ENCODE measurements around the gene KCNH1.

Gene KCNH1

DNA sequence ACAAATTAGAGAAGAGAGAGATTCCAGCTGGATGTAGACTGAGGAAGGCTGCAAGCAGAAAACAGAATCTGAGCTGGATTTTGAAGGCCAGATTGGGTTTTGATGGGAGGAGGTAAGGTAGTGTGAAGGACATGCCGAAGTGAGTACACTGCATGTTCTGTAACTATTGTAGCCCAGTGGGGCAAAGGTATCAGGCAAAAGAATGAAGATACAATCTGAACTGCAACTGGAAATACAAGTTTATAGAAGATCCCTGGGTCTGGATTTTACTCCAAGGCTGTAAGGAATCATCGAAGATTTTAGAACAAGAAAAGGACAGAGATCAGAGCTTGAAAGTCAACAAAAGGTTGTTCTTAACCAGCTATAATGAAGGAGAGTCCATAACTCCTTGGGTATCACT, 382.0 kb downstream of the KCNH1 start:
- intact Hi-C loops (cut with DNase I): no loop called here
- no peak for DNase-seq

DNA sequence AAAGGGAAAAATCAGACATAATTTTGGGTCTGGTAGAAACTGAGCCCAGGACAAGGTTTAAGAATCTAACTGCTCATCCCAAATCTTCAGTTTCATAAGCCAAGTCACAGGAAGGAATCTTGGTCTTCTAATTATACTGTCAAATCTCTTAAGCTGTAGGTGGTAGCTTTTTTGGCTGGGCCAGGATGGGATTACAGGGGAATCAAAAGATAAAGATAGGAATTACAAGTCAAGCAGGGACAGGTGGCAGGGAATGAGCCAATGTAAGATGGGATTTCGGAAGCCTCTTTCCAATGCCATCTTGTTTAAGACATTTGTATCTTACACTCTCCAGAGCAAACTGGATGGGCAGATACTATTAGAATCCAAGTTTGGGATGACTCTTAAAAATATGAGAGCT, 383.5 kb downstream of the KCNH1 start:
- DNase-seq: peak in 7 of 42 donors; percentile 17 to 67 (median 50)
- intact Hi-C loops (cut with DNase I): no loop called here

DNA sequence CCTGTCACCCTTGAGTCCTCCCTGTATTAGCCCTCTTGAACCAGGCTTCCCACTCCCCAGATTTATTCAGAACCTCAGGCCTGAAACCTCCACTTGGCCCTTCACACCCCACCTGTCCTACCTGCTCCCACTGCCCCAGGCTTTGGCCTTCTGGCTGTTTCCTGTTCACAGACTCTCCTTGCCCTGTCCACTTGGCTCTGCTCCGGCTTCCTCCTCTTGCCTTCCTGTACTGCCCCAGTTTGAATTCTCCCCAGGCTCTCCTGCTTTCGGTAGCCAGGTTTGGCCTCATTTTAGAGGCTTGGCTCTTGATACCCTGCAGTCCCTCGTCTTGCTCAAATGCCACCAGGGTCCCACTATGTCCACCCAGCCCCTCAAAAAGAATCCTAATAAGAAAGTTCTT, 385.2 kb downstream of the KCNH1 start:
- intact Hi-C loops (cut with DNase I): no loop called here
- no peak for DNase-seq

DNA sequence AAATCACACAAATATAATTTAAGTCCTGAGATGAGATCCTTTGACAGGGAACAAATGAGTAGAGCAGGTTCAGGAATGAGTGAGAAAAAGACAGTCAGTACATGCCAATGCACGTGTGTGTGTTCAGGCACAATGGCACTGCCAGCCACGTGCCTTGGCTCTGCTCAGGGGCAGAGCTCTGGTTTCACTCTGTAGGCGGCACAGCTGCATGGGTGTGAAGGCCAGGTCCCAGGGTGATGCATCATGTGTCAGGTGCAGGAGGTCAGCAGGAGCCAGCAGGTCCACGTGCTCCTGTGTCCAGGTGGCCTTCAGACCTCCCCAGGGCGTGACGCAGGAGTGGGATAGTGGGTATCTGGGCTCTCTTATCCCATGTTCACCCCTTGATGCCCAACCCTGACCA, 386.1 kb downstream of the KCNH1 start:
- intact Hi-C loops (cut with DNase I): no loop called here
- no peak for DNase-seq

DNA sequence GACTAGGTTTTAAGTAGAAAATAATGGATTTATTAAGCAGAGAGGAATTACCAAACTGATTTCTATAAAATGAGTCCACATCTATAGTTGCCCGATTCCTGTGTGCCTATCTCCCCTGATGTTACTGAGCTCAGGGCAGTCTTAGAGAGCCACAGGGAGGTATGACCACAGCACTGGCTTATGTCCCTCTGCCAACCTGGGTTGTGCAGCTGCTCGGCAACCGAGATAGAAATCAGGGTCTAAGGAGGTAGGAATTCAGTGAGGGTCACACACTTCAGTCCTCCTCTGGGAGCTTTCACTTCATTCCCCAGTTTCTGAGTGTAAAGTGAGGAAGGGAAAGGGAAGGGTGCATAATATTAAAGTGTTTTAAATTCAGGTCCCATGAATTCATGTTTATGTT, 386.8 kb downstream of the KCNH1 start:
- intact Hi-C loops (cut with DNase I): no loop called here

DNA sequence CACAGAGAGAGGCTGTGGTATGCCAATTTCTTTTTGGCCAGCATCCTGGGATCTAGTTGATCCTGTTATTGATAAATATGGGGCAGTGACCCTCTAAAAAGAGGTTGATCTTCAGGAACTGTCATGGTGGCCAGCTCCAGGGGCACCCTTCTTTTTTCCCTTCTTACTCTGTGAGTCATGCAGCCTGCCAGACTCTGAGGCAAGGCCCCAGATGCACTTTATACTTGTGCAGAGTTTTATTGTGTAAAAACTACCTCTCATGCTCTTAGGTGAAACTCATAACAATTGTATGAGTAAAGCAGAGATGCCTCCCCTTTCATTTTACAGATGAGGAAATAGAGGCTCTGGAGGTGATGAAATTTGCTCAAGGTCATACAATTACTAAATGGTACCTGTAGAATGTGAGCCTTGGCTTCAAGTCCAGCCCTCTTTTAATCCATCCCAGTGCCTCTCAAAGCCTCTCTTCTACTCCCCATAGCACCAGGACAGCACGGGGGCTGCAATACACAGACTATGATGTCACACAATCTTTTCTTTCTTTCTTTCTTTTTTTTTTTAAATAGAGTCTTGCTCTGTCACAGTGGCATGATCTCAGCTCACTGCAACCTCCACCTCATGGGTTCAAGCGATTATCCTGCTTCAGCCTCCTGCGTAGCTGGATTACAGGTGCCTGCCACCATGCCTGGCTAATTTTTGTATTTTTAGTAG, 387.8 kb downstream of the KCNH1 start:
- intact Hi-C loops (cut with DNase I): no loop called here
- DNase-seq: peak in 4 of 42 donors; percentile 19 to 50 (median 40)

More for the DNA sequence above, 386.8 kb downstream of the KCNH1 start:
- DNase-seq: no peak

DNA sequence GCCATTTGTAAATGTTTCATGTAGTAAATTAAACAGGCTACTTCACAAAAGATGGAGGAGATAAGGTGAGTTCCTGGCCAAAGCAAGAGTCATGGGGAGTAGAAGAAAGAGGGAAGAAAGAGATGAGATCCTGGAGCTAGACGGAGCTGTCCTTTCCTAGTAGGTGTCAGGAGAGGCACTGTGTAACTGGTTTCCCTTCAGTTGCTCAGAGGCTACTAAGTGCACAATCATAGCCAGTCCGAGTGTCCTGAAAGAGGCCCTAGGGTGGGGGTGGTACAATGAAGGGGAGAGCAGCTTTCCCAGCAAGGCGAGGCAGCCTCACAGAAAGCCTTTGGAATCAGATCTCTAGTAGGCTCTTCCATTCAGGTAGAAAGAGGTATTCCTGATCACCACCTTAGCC, 390.9 kb downstream of the KCNH1 start:
- intact Hi-C loops (cut with DNase I): no loop called here

DNA sequence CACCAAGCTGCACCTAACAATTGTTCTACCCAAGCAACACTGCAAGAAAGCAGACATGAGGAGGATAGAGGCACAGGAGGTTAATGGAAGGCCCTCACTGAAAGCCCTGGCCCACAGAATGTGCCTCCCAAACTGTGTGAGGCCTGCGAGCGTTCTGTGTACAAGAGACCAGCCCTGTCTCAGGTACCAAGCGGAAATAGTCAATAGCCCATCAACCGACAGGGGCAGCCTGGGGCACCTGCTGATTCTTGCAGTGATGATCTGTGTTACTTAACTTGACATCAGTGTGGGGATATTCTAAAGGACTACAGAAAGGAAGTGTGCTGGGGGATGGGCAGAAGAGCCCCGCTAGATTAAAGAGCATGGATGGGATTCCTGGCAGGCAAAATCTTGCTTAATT, 392.4 kb downstream of the KCNH1 start:
- intact Hi-C loops (cut with DNase I): no loop called here
- DNase-seq: no peak

More for the DNA sequence above, 390.9 kb downstream of the KCNH1 start:
- DNase-seq: no peak

DNA sequence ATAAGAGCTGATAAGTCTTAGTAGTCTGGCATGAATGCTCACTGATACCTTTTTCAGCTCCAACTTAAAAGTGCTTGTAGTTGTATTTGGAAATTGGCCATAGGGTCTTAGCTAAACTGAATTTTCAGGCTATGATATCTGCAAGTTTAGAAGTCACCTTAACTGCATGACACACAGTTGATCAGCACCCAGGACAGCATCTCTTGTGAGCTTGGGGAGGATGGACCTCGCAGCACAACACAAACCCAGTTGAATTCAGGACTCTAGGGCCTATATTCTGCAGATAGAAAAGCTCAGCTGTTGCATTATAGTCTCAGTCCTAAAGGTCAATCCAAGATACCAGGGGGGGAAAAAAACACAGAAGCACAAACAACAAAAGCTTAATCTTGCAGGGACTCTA, 394.3 kb downstream of the KCNH1 start:
- DNase-seq: no peak
- intact Hi-C loops (cut with DNase I): no loop called here

DNA sequence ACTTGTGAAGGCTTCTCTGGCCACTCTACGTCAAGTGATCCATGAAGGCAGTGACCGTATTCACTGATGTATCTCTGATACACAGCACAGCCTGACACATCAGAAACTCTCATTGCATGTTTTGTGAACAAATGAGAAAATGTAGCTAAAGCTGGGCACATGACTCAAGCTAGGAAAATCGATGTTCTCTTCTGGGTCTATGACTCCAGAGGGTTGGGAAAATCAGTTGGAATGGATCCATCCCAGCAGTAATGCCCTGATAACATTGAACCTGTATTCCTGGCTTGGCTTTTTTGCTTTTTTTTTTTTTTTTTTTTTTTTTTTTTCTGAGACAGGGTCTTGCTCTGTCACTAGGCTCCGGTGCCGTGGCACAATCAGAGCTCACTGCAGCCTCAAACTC, 395.7 kb downstream of the KCNH1 start:
- DNase-seq: no peak
- intact Hi-C loops (cut with DNase I): no loop called here

DNA sequence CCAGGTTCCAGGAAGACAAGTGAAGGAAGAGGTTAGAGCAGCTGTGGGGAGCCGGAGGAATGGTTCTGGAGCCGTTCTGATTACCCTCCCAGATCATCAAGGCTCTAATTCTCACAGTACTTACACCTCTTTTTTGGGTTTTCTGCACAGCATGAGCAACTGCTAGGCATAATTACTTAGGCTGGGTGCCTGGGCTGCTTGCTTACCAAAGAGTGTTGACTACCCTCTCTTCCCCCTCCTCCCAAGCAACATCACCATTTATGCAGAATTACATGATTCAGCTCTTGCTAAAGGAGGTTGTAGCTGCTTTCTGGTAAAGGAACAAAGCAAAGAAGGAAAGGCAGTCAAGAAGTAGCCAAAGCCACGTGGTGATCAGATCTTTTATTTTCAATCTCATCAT, 397.2 kb downstream of the KCNH1 start:
- peak in 19 of 42 donors; percentile 12 to 74 (median 45) for DNase-seq
- intact Hi-C loops (cut with DNase I): no loop called here

DNA sequence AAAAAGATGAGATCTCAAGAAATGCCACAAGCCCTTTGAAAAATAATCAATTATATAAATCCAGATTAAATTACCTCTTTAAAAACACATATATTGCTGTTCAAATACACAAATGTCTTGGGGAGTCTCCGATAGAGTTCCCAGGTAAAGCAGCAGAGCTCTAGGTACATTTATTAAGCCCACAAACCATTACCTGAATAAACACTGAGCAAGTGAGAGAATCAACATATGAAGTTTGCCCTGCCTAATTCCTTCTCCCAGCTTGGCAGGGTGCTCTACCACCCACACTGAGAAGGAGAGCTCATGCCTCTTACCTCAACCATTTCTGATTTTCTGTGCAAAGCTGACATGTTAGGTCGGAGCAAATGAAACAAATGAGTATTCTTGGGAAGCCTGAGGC, 402.4 kb downstream of the KCNH1 start:
- peak in 6 of 42 donors; percentile 14 to 50 (median 36) for DNase-seq
- intact Hi-C loops (cut with DNase I): no loop called here

DNA sequence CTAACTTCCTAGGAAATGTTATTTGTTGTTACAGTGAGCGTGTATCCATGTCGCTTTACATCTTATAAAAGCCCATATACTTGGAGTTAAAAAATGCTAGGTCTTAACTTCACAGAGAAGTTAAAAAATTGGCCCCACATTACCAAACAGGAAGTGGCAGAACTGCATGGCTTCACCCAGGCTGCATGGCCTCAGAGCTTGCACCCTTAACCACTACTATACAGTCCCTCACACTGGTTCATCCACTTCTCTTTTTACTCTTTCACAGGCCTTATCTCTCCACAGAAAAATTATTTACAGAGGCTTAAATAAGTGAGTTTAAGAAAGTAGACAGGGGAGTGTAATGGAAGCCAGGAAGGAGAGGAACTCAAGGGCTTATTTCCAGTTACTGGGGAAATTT, 402.8 kb downstream of the KCNH1 start:
- intact Hi-C loops (cut with DNase I): no loop called here
- DNase-seq: no peak

DNA sequence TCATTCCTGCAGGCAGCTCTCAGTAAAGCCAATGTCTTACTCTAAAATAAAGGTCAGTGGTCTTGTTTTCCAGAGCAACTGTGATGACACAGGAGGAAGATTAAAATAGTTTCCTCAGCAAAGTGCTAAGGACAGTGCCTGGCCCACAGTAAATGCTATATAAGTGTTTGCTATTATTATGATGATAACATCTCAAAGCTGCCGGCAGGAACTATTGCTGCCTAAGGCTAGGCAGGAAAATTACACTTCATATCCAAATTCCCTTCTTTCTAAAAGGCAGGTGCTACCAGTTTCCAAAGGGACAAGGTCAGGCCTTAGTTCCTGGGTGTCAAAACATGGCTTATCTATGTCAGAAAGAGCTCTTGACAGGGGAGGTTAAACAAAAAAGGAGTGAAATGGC, 403.9 kb downstream of the KCNH1 start:
- intact Hi-C loops (cut with DNase I): no loop called here

DNA sequence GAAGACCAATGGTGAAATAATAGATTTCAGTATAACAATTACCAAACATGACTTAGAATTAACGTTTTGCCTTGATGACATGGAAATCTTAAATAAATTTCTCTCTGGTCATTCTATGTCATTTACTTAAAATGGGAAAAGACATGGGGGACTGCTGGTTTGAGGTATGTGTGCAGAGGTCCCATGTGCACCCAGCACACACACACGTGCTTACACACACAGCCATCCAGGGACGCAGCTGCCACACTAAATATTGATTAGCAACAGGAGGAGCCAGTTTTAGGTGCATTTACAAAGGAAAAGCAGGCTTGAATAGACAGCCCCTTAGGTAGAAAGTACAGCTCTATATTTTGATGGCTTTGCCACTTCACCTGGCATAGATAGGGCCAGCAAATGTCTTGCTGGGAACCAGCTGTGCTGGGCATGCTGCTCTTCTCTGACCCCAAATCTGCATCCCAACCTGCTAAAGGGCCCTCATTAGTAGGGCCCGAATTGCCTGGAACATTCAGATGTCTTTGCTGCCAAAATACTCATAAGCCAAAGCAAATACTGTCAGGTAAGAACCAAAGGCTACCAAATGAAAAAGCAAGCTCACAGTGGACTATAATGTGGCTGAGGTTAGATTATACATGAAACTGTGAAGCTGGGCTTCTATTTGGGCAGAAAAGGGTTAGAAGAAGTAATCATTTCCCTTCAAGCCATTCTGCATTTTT, 405.4 kb downstream of the KCNH1 start:
- no peak for DNase-seq
- intact Hi-C loops (cut with DNase I): no loop called here

More for the DNA sequence above, 403.9 kb downstream of the KCNH1 start:
- DNase-seq: no peak

DNA sequence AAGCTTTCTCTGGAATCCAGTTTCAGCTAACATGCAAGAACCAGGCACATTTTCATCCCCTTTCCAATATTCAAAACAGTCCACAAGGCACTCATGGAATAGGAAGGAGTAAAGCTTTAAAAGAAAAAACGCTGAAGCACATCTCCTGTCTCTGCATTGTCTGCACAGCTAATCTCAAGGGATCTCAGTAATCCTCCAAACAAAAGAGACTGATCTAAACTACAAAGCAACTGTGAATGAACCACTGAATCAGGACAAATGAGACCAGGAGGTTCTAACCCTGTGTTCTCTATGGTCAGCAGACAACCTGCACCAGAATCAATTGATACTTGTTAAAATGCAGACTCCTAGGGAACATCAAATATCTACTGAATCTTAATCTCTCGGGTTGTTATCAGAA, 406.2 kb downstream of the KCNH1 start:
- intact Hi-C loops (cut with DNase I): no loop called here
- DNase-seq: no peak

DNA sequence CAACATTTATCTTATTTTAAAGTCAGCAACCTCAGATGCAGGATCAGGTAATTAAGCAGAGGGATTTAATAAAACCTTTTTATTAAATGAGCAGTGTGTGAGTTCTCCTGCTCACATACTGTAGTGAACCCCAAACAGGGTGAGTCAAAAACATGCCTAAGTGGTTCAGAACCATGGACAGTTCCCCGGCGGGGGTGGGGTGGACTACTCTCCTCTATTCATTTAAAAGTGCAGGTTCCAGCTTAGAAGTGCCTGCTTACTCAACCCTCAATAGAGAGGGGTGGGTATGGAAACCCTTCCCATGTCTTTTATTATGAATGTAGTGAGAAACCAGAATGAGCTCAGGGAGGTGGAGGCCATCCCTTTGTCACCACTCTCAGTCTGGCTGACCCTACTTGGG, 407.3 kb downstream of the KCNH1 start:
- DNase-seq: peak in 20 of 42 donors; percentile 15 to 70 (median 51)
- intact Hi-C loops (cut with DNase I): no loop called here

DNA sequence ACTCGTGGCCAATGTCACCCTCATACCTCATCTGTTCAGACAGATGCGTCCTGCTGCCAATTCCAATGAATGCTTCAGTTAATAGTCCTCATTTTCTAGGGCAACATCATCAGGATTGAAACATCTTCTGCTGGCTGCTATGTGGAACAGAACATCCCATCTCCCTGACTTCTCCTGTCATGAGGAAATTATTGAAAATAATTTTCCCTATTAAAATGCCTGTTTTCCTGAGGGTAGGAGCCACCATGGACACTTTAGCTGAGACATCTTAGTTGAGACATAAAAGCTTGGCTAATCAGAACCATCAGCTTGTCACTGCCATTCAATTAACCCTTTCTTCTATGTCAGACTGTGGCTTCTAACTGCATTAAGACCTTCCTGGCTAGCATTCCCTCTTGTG, 409.2 kb downstream of the KCNH1 start:
- no peak for DNase-seq
- intact Hi-C loops (cut with DNase I): no loop called here

DNA sequence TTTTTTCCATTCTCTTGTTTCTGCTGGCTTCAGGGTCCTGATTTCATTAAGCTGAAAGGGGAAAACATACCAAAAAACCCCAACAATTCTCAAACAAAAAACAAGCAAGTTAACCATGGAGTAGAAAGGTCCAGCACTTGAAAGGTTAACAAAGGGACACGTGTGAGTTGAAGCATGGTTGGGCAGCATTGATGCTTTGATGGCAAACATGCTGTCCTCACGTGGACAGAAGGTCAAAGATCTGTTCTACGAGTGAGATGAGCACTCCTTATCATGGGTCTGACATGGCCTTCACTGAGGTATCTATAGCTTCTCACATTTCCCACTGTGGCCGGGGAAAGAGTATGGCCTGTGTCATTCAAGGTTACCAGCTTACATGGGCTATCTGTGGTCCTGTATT, 410.3 kb downstream of the KCNH1 start:
- no peak for DNase-seq
- intact Hi-C loops (cut with DNase I): no loop called here

DNA sequence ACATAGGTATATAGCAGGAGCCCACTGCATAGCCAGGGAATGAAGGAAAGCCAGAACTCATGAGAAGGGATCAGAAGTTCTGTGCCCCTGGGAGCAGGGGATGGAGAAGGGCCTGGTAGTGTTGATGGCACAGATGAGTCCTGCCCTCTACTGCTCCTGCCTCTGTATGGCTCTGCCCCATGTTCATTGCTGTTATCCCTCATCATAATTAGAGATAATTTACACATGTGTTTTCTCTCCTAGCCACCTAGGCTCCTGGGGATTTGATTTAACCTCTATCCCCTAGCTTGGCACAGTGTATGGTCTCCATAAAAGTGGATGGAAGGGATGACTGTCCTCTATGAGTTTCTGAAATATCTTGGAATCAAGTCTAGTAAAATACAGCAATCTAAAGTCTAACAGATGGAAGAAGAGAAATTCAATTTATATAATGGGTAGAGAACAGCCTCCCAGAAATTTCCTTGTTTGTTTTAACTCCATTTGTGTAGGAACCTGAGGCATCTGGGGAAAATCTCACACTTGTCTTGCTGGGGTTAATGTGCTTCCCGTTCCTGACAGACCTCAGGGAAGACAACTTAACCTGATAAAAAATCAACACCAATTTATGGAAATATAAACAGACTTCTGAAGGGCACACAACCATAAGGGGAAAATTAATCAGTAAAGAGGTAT, 411.4 kb downstream of the KCNH1 start:
- DNase-seq: no peak
- intact Hi-C loops (cut with DNase I): no loop called here

All from head of caudate nucleus (tissue), 42 donors.